ENCODE data around the gene GSTM2.

The GSTM2 gene

DNA sequence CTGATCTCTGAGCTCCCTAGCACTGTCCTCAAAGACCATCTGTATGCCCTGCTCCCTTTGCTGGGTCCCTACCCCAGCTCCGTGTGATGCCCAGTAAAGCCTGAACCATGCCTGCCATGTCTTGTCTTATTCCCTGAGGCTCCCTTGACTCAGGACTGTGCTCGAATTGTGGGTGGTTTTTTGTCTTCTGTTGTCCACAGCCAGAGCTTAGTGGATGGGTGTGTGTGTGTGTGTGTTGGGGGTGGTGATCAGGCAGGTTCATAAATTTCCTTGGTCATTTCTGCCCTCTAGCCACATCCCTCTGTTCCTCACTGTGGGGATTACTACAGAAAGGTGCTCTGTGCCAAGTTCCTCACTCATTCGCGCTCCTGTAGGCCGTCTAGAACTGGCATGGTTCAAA lies 49.9 kb downstream of the GSTM2 start:
- Mint-ChIP-seq H3K9me3 (no peaks in the 10 kb centered on the region), H3K36me3 (ENCODE audit: low read depth) (no peaks in the 10 kb centered on the region), H3K4me1 (peaks cover 6% of the 10 kb centered on the region), H3K4me3 (no peak overlapping the region), H3K27me3 (peaks cover 19% of the 10 kb centered on the region), H3K27ac (no peak overlapping the region)
- DNase-seq = no peak
- no peak for ATAC-seq

DNA sequence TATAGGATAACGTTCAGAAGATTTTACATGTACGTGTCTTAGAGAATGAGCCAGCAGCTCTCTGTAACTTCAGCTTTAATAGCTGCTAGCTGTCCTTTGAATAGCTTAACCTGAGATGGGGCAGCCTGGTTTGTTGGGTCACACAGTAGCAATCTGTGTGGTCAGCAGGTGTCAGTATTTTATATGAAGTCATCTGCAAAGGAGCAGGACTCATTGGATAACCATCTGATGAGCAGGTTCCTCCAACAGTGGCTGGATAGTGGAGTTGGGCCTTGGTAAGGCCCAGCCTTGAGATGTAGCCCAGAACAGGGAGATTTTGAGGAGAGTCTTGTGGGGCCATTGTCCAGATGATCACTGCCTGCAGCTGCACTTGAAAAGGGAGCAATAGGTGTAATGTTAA lies 50.6 kb downstream of the GSTM2 start:
- Mint-ChIP-seq H3K4me1 (peaks cover 6% of the 10 kb centered on the region), H3K9me3 (no peaks in the 10 kb centered on the region), H3K27me3 (peaks cover 16% of the 10 kb centered on the region), H3K27ac (no peak overlapping the region), H3K36me3 (ENCODE audit: low read depth) (no peaks in the 10 kb centered on the region), H3K4me3 (no peak overlapping the region)
- DNase-seq (no peak), ATAC-seq (no peak)

DNA sequence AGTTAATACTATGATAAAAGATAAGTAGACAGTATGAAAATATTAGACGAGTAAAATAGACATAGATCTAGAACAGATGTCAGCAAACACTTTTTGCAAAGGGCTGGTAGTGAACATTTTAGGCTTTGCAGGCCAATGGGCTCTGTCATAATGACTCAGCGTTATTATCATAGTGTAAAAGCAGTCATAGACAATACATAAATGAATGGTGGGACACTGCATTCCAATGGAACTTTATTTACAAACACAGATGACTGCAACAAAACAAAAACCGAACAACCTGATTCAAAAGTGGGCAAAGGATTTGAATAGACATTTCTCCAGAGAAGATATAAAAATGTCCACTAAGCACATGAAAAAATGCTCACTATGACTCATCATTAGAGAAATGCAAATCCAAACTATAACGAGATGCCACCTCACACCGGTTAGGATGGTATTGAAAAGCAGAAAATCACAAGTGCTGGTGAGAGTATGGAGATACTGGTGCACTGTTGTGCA lies 51.5 kb downstream of the GSTM2 start:
- no peaks in the 10 kb centered on the region for H3K9me3 Mint-ChIP-seq
- no peaks in the 10 kb centered on the region for H3K36me3 Mint-ChIP-seq (ENCODE audit: low read depth)
- H3K4me3 Mint-ChIP-seq = no peak overlapping the region
- H3K4me1 Mint-ChIP-seq = peaks cover 6% of the 10 kb centered on the region
- DNase-seq = no peak
- no peak overlapping the region for H3K27ac Mint-ChIP-seq
- H3K27me3 Mint-ChIP-seq = peaks cover 7% of the 10 kb centered on the region
- ATAC-seq = no peak

DNA sequence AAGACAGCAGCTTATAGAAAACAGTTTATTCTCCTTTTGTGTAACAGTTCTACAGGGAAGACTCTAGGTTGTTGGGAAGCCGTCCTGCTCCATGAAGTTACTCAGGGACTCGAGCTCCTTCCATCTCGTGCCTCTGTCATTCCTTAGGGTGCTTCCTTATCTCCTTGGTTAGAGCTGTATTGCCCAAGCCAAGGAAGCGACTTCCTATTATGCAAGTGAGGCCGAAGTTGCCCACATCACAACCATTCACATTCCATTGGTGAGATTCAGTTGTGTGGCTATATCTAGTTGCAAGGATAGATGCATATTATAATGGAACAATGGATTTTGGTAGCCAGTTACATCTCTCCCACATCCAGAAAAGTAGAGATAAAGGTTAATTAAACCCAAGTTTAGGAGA lies 53.2 kb downstream of the GSTM2 start:
- H3K9me3 Mint-ChIP-seq = no peaks in the 10 kb centered on the region
- H3K36me3 Mint-ChIP-seq (ENCODE audit: low read depth) = no peaks in the 10 kb centered on the region
- H3K4me3 Mint-ChIP-seq = no peak overlapping the region
- no peak overlapping the region for H3K27ac Mint-ChIP-seq
- H3K4me1 Mint-ChIP-seq = peaks cover 6% of the 10 kb centered on the region
- no peak for ATAC-seq
- no peak for DNase-seq
- no peaks in the 10 kb centered on the region for H3K27me3 Mint-ChIP-seq

DNA sequence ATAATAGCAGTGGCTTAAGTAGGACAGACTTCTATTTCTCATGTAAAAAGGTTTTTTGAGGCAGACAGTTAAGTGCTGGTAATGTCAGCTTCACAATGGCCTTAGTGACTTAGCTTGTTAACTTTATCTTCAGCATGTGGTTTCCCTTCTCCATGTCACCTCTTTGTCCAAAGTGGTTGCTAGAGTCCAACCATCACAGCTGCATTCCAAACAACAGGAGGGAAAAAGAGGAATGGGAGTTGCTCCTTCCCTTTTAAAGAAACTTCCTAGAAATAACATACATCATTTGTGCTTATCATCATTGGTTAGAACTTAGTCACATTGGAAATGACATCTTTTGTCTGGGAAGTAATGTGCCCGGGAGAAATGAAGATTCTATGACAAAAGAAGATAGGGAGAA lies 54.1 kb downstream of the GSTM2 start:
- no peak overlapping the region for H3K27ac Mint-ChIP-seq
- H3K36me3 Mint-ChIP-seq (ENCODE audit: low read depth) = no peaks in the 10 kb centered on the region
- ATAC-seq (no peak), DNase-seq (no peak)
- H3K27me3 Mint-ChIP-seq = no peaks in the 10 kb centered on the region
- no peak overlapping the region for H3K4me3 Mint-ChIP-seq
- H3K4me1 Mint-ChIP-seq = peaks cover 6% of the 10 kb centered on the region
- no peaks in the 10 kb centered on the region for H3K9me3 Mint-ChIP-seq

DNA sequence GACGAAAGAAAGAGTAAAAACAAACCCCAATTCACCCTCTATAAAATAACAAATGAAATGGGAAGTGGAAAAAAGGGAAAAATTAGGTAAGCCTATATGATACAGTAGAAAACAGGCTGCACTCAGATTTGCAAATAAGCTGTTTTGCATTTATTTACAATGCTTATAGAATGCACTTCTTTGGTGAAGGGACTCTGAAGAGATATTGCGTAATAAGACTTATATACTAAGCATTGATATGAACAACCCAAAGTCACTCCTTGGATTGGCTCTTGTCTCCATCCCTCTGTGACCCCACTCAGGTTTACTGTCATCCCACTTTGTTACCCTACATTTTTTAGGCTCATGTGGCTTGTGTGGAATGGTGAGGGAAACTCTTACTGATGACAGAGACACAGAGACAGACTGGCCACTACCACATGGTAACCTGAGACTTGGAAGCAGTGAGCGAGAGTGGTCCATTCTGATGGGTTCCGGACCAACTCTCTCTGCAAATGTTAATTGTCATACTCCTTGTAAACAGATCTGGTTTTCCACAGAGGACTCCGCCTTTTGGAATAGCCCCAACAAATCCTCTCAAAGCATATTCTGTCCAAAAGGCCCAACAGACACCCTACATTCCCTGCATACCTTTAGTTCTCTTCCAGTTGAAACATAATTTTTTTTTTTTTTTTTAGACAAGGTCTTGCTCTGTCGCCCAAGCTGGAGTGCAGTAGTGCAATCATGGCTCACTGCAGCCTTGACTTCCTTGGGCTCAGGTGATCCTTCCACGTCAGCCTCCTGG lies 55.2 kb downstream of the GSTM2 start:
- Mint-ChIP-seq H3K27ac (no peak overlapping the region), H3K27me3 (no peaks in the 10 kb centered on the region), H3K36me3 (ENCODE audit: low read depth) (no peaks in the 10 kb centered on the region), H3K9me3 (no peaks in the 10 kb centered on the region), H3K4me1 (peaks cover 6% of the 10 kb centered on the region), H3K4me3 (no peak overlapping the region)
- no peak for DNase-seq
- no peak for ATAC-seq
